COLO829 (cell line): ENCODE measurements around the gene TNS1.

Source experiments
- DNase-seq: peaks from one replicate; pipeline ENCODE4 v3.0.0; 2012; ENCODE audit warnings: low spot score

Gene TNS1

DNA sequence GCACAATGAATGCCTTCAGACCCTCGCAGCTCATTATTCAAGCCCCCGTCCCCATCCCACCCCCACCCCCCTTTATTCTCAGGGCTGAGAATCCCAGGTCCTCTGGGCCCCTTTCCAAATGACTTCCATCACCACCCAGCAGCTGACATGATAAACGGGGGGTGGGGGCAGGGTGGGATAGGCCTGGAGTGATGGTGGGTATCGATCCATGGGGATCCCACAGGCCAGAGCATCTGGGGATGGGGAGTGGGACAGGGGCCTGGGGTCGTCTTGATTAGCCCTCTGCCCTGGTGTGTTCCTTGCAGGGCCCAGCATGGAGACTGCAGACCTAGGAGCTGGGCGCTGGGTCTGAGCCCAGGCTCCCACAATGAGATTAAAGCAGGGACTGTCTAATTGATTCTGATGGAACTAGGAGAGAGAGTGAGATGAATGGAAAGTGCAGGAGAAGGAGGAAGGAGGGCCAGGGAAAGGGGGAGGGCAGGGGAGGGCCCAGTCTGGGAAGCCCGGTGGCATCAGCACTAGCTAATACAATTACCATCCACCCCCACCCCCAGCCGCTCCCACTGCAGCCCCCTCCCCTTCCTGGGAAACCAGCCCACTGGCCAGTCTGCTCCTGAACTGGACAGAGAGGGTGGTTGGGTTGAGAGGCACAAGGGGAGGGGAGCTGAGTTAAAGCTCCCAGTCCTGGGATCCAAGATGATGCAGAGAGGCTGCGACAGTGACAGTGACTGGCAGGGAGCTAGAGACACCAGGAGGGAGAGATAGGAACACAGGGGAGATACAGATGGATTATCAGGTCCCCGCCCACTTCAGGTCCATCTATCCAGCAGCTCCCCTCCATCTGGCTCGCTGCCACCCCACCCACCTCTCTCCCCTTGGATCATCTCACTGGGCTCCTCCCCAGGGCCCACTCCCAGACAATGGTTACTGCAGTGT is 13.1 kb upstream of the TNS1 start:
- no peak for DNase-seq

- no peak for DNase-seq
Observed at GRCh38 chr2:218014706-218015585, 12.2 kb upstream of the TNS1 start.

DNA sequence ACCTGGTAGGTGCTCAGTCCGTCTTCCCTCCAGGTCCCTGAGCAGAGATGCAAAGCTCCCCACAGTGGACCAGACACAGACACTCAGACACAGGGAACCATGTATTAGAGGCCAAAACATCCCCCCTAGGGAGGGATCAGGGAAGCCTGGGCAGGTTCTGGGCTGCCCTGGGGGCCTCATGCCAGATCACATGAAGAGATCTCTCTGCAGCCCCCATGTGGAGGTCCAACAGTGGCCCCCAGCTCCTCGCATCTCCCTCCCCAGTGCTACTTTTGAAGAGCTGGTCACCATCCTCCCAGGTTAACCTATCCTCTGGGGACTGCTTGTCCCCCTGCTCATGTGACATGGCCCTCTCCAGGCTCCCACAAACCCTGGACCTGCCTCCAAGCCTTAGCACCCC is 10.5 kb upstream of the TNS1 start:
- no peak for DNase-seq

DNA sequence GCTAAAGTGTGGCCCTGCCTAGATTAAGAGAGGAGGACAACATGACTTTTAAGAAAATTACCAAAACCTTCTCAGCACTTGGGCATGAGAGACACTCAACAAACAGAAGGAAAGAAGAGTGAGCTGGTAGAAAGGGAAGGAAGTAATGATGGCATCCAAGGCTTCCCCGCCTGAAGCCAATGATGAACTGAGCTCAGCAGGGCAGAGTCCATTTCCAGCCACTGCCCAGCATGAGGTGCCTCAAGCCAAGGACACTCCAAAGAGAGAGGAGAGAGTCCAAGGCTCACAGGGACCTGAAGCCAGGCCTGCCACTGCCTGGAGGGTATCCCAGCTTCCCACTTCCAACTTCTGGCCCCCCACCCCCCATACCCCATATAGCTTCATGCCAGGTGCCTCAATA is 9.5 kb upstream of the TNS1 start:
- DNase-seq: no peak

DNA sequence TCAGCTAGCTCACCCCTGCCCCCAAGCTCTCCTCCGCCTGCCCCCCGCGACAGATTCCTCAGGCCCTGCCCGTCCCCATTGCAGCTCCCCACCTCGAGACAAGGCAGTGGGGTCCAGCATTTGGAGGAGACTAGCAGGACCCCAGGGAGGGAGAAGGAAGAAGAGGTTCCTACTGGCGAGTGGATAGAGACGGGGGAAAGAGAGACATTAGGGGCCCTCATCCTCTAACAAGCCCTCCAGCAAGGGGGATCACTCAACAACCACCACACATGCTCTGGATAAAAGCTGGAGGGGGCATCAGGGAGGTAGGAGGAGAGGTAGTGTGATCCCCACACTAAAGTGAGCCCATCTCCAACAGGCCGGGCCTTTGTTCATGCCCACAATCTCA is 8.9 kb upstream of the TNS1 start:
- DNase-seq: no peak

DNA sequence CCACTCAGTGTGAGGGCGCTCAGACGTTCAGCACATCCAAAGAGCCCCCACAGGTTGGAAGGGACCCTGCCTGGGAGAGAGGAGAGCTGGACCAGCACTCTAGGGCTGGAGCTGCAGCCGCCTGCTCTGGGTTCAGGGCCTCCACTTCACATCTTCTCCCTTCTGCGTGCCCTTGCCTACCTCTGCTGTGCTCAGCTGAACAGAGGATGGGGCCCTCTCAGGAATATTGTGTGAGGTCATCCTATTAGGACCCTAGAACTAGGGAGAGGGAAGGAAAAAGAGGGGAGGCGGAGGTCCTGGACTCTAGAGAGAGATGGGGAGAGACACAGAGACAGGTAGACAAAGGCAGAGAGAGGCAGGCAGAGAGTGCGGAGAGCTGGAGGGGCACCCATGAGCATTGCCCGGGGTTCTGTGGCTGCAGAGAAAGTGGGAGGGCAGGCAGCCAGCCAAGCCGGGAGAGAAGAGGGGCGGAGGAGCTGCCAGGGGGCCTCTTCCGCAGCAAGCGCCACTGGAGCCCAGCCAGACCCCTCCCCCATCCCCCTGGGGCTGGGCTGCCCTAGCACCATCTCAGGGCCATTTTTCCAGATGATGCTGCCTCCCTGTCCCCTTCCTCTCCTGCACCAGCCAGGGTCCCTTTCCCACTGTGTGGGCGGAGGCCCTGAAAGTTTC is 8.3 kb upstream of the TNS1 start:
- DNase-seq: no peak

- DNase-seq: no peak
Observed at GRCh38 chr2:218010140-218010983, 7.6 kb upstream of the TNS1 start.

DNA sequence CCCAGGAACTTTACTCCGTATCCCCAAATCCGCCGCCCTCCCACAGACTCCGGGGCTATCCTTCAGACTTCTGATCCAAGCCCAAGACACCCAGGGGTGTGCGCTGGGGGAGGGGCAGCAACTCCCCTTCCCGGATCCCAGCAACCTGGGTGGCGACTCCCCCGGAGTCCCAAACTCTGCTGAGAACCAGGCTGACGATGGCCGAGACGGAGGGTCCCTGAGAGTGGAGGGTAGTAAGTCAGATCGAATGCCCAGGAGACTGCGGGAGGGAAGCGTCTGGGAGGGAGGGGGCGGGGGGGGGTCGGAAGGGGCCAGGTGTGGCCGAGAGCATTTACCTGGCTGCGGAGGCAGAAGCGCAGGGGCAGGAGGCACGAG is 7.0 kb upstream of the TNS1 start:
- DNase-seq: no peak

DNA sequence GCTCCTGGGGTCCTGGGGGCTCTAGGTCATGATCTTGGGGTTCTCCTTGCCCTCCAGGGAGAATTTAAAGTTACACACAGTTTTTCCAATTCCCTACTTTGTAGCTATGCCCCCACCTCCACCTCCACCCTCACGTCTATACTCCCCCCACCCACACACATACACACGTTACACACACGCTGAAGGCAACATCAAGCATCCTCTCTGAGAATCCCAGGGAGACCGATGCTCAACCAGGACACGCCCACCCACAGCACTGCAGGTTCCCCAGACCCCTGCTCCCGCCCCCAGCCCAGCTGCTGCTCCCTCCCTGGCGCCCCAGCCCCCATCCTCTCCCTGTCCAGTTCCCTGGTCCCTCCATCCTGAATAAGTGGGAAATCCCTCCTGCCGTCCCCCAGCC is 6.4 kb upstream of the TNS1 start:
- no peak for DNase-seq

- no peak for DNase-seq
Observed at GRCh38 chr2:218008060-218009040, 5.6 kb upstream of the TNS1 start.

DNA sequence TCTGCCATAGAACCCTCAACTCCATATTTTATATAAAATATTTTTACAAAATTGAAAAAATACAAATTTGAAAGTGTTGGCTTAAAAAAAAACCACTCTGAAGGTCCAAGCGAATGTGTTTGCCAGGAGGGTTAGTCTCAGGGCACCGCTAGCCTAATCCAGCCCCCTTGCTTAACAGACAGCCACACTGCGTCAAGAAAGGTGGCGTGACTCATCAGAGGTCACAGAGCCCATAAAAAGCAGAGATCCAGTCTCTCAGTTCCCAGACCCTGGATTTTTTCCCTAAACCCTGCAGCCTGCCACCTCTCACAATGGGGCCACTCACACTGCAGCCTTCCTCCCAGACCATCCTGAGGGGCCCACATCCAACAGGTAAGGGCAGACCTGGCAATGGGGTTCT is 3.9 kb upstream of the TNS1 start:
- DNase-seq: no peak

GRCh38 chr2:218005486-218005885 is 2.7 kb upstream of the TNS1 start:
- no peak for DNase-seq

GRCh38 chr2:218005028-218005427 is 2.2 kb upstream of the TNS1 start:
- no peak for DNase-seq

GRCh38 chr2:218003981-218004419 is 1.2 kb upstream of the TNS1 start:
- no peak for DNase-seq

DNA sequence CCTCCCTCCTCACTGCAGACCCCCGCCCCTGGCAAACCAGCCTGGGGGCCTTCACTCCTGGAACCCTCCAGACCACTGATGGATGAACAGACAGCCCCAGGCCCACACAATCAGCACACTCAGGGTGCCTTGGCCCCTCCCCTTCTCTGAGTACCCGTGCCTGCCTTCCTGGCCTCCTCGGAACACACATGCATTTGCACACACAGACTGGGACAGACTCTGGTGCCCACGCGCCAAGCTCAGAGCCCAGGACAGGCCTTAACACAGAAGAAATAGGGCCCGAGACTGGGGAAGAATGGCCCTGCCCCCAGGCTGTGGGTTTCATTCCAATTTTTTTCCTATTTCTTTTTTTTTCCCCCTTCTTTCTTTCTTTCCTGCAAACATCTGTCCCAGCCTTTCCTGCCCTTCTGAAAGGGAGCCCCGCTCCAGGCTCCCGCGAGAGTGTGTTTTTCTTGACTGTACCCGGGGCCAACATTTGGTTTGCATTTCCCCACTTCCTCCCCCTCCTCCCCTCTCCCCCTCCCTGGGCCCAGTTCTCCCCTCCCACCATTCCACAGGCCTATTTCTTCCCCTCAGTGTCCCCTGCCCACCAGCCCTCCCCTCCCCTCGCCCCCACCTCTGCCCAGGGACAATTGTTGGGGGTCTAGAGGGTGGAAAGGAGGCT is 618 bp upstream of the TNS1 start:
- DNase-seq: no peak

- no peak for DNase-seq
Observed at GRCh38 chr2:218002143-218002844, 501 bp downstream of the TNS1 start.

- no peak for DNase-seq
Observed at GRCh38 chr2:218001629-218002028, 1.2 kb downstream of the TNS1 start.

- DNase-seq: no peak
Observed at GRCh38 chr2:218000136-218000535, 2.7 kb downstream of the TNS1 start.

- DNase-seq: no peak
Observed at GRCh38 chr2:217999595-217999959, 3.2 kb downstream of the TNS1 start.
